Tibial artery (tissue), 4 donors: Measurements from ENCODE around the gene ZNF317.

ENCODE experiments used
- DNase-seq, 2 donors: peaks; one replicate each; pipeline ENCODE4 v3.0.0-alpha.2; 2019
- H3K27ac ChIP-seq, 2 donors: fragments of 200-600 bp; sonication (generic) in 1 of 2; 1 replicate in 1 of 2; 2 replicates in 1 of 2; pipeline ENCODE4 v1.5.1; 2018 to 2019; ENCODE audit warnings: mild to moderate bottlenecking in 1 of 2
- H3K27me3 ChIP-seq, 2 donors: fragments of 200-600 bp; sonication (generic) in 1 of 2; one replicate each; pipeline versions ENCODE4 v1.5.1 to v1.6.0; 2016 to 2019
- H3K36me3 ChIP-seq, 3 donors: fragments of 200-600 bp; sonication (generic) in 2 of 3; one replicate each; pipeline ENCODE4 v1.5.1; 2016 to 2019; ENCODE audit warnings: mild to moderate bottlenecking in 2 of 3
- H3K4me1 ChIP-seq, 4 donors: fragments of 200-600 bp; sonication (generic) in 2 of 4; 1 replicate in 3 of 4; 2 replicates in 1 of 4; pipeline ENCODE4 v1.5.1; 2016 to 2019
- H3K4me3 ChIP-seq, 2 donors: fragments of 200-600 bp; sonication (generic) in 1 of 2; 1 replicate in 1 of 2; 2 replicates in 1 of 2; pipeline ENCODE4 v1.5.1; 2018 to 2019; ENCODE audit warnings: mild to moderate bottlenecking in 2 of 2
- H3K9me3 ChIP-seq, 3 donors: fragments of 200-600 bp; sonication (generic) in 1 of 3; one replicate each; pipeline ENCODE4 v1.5.1; 2016 to 2019
- intact Hi-C: fragments of 100-400 bp; cut with DNase I; formaldehyde crosslinking; loops from one replicate; pipeline ENCODE4 v1.15.0; 2023; ENCODE audit warnings: low total_unique reads
- TF ChIP-seq, protein P1 (sequence below), 2 experiments: fragments of 200-600 bp in 1 of 2; fragments of 450-650 bp in 1 of 2; IDR thresholded peaks; one replicate each; pipeline ENCODE4 v1.5.1; 2017 to 2019; ENCODE audit warnings: antibody characterized with exemption in 2 of 2, mild to moderate bottlenecking in 1 of 2, moderate library complexity in 1 of 2

ZNF317 gene

DNA sequence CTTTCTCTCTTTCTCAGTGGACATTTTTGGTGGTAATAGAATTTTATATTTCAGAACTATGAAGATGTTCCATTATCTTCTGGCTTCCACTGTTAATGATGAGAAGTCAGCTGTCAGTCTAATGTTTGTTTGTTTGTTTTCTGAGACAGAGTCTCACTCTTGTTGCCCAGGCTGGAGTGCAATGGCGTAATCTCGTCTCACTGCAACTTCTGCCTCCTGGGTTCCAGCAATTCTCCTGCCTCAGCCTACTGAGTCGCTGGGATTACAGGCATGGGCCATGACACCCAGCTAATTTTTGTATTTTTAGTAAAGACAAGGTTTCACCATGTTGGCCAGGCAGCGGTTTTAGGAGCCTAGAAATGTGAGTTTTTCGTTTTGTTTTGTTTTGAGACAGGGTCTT lies 4.7 kb downstream of the ZNF317 start:
- Histone ChIP-seq H3K4me3 (no peak overlapping the region), H3K36me3 (peaks cover 15 to 34% (median 15%) of the 10 kb centered on the region in 3 donors), H3K9me3 (peaks cover 0 to 15% (median 6%) of the 10 kb centered on the region in 3 donors), H3K27me3 (no peaks in the 10 kb centered on the region), H3K27ac (no peak overlapping the region), H3K4me1 (peaks cover 0 to 23% (median 8%) of the 10 kb centered on the region in 4 donors)
- intact Hi-C loops = no loop called here
- DNase-seq = no peak
- TF ChIP-seq, protein P1, sequence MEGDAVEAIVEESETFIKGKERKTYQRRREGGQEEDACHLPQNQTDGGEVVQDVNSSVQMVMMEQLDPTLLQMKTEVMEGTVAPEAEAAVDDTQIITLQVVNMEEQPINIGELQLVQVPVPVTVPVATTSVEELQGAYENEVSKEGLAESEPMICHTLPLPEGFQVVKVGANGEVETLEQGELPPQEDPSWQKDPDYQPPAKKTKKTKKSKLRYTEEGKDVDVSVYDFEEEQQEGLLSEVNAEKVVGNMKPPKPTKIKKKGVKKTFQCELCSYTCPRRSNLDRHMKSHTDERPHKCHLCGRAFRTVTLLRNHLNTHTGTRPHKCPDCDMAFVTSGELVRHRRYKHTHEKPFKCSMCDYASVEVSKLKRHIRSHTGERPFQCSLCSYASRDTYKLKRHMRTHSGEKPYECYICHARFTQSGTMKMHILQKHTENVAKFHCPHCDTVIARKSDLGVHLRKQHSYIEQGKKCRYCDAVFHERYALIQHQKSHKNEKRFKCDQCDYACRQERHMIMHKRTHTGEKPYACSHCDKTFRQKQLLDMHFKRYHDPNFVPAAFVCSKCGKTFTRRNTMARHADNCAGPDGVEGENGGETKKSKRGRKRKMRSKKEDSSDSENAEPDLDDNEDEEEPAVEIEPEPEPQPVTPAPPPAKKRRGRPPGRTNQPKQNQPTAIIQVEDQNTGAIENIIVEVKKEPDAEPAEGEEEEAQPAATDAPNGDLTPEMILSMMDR (IDR thresholded peaks at IDR 0.05) = no peak

DNA sequence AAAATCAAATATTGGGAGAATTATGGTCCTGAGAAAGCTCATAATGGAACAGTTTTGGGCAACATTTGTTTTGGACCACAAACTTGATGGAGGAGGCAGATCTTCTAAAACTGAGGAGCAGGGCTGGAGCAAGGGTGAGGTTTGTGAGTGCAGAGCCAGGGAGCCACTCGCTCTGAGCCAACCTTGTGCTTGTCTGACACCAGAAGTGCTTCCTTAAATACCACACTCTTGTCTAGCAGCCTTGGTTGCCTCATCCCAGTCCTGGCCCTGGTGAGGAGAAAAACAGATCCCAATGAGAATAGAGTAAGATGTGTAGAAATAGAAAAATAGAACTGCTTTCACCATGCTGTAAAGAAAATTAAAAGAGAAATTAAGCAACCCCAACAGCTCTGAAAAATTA lies 6.7 kb downstream of the ZNF317 start:
- intact Hi-C loops = no loop called here
- peaks cover 0 to 15% (median 6%) of the 10 kb centered on the region in 3 donors for H3K9me3 ChIP-seq

DNA sequence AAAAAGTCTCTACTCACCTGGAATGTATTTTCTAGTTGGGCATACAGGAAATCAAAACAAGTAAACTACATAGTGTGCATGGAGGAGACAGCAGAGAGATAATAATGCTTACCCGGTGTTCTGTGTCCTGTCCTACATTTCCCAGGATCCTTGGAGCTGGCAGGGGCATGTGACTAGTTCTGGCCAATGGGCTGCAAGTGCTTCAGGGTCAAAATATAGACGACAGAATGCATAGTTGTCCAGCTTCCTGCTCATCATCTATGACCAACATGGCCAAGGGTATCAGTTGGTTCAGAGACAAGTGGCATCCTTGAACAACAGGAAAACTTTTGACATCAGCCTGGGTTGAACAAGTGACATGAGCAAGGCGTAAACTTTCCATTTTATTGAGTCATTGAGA lies 8.5 kb downstream of the ZNF317 start:
- H3K4me3 ChIP-seq = no peak overlapping the region
- TF ChIP-seq, protein P1 (IDR thresholded peaks at IDR 0.05) = no peak
- no peaks in the 10 kb centered on the region for H3K27me3 ChIP-seq
- DNase-seq = no peak
- H3K36me3 ChIP-seq = peaks cover 27 to 49% (median 31%) of the 10 kb centered on the region in 3 donors
- intact Hi-C loops = no loop called here
- no peak overlapping the region for H3K27ac ChIP-seq
- H3K4me1 ChIP-seq = no peaks in the 10 kb centered on the region
- peaks cover 0 to 25% (median 6%) of the 10 kb centered on the region in 3 donors for H3K9me3 ChIP-seq

More for the DNA sequence above, 6.7 kb downstream of the ZNF317 start:
- Histone ChIP-seq H3K4me3 (no peak overlapping the region), H3K27me3 (no peaks in the 10 kb centered on the region), H3K36me3 (peaks cover 15 to 34% (median 16%) of the 10 kb centered on the region in 3 donors), H3K27ac (no peak overlapping the region), H3K4me1 (peaks cover 0 to 11% (median under 1%) of the 10 kb centered on the region in 4 donors)
- DNase-seq = no peak
- TF ChIP-seq, protein P1 (IDR thresholded peaks at IDR 0.05) = no peak

DNA sequence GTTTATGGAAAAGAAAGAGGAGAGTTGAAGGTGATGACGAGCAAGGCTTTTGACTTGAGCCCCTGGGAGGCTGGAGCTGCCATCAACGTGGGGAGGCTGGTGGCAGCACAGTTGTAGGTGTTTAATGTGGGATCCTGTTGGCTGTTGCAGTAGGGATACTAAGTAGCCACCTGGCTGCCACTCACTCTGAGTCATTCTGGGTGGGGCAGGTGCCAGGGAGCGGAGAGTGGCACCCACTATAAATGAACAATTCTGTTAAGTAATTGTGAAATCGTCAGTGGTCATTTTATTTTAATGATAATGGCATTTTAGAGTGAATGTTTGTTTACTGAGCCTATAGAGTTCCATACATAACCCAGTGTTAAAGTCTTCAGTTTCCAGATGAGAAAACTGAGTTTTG lies 9.8 kb downstream of the ZNF317 start:
- Histone ChIP-seq H3K27ac (no peak overlapping the region), H3K9me3 (peaks cover 0 to 21% (median under 1%) of the 10 kb centered on the region in 3 donors), H3K4me3 (no peak overlapping the region), H3K36me3 (peaks cover 21 to 51% (median 34%) of the 10 kb centered on the region in 3 donors), H3K27me3 (no peaks in the 10 kb centered on the region), H3K4me1 (no peaks in the 10 kb centered on the region)
- intact Hi-C loops = no loop called here
- TF ChIP-seq, protein P1 (IDR thresholded peaks at IDR 0.05) = no peak
- DNase-seq = peak in 1 of 2 donors; percentile 21

DNA sequence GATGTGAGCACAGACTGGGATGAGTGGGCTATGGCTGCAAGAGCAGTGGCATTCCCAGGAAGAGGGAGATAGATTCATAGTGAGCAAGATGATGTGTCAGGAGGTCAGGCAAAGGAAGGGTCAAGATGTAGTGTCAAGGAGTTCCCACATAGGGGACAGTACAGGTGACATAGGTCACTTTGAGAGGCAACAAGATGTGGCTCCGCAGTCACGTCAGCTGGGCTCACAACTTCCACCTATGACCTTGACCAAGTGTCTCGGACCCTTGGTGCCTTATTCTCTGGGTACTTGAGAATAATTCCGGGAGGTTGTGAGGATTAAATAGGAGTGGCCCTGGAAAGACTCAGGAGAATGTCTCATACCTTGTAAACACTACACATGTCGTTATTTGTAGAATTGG lies 10.5 kb downstream of the ZNF317 start:
- H3K9me3 ChIP-seq = peaks cover 0 to 21% (median 4%) of the 10 kb centered on the region in 3 donors
- H3K4me1 ChIP-seq = no peaks in the 10 kb centered on the region
- peak in 1 of 2 donors; percentile 20 for DNase-seq
- no peaks in the 10 kb centered on the region for H3K27me3 ChIP-seq
- TF ChIP-seq, protein P1 (IDR thresholded peaks at IDR 0.05) = no peak
- H3K27ac ChIP-seq = no peak overlapping the region
- intact Hi-C loops = no loop called here
- H3K4me3 ChIP-seq = no peak overlapping the region
- peaks cover 23 to 51% (median 35%) of the 10 kb centered on the region in 3 donors for H3K36me3 ChIP-seq

DNA sequence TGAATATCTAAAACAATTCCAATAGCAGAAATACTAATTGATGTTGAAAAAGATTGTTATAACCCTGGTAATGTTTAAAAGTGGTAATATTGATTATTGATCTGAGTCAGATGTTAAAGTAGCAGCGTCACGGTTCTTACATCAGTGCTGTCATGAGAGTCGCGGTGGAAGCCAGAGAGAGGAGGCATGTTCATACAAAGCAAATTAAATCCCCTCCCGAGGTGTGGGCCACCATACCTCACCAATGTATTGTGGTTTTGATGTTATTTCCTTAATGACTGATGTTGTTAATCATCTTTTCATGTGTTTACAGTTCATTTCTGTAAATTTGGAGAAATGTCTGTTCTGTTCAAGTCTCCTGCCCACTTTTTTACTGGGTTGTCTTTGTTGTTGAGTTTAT lies 11.2 kb downstream of the ZNF317 start:
- intact Hi-C loops = no loop called here
- Histone ChIP-seq H3K4me1 (no peaks in the 10 kb centered on the region), H3K9me3 (peaks cover 0 to 25% (median 7%) of the 10 kb centered on the region in 3 donors), H3K36me3 (peaks cover 30 to 58% (median 42%) of the 10 kb centered on the region in 3 donors), H3K4me3 (no peak overlapping the region), H3K27ac (no peak overlapping the region), H3K27me3 (no peaks in the 10 kb centered on the region)
- DNase-seq = peak in 1 of 2 donors; percentile 1
- TF ChIP-seq, protein P1 (IDR thresholded peaks at IDR 0.05) = no peak
